ENCODE data around the gene TMEM125. TPM values are rescaled to one million over a fixed set of nuclear protein-coding genes. Genes with fewer than 3 reads are reported as not detected.

The TMEM125 gene
- total RNA-seq, 1 experiment from 2014 or later: not detected

DNA sequence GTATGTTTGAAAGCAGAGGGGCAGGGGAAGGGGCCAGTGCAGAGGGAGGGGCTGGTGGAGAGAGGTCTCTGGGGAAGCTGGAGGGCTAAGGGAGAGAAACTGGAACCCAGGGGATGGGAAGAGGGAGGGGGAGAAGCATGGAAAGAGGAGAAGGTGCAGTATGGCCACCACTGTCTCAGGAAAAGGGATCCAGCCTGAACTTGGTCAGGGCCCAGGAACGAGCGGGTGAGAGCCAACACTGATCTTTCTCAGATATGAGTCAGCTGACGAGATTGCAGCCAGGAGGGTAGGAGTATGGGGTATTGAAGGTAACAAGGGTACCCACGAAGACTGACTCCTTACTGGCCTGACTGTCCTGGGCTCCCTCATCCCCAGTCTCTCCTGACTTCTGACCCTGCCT, 49.0 kb downstream of the TMEM125 start:
- ChIA-PET POLR2A (no interaction called here), CTCF (no interaction called here)
- Histone ChIP-seq H3K36me3 (ENCODE audit: control insufficient read depth, insufficient read depth, low read length) (no peaks in the 10 kb centered on the region), H3K4me1 (ENCODE audit: control insufficient read depth, insufficient read depth, low read length) (no peaks in the 10 kb centered on the region), H3K27me3 (ENCODE audit: control insufficient read depth, insufficient read depth, low read length) (no peaks in the 10 kb centered on the region), H3K4me3 (ENCODE audit: low read depth in 2 of 2, low read length in 2 of 2) (no peak overlapping the region), H3K9me3 (ENCODE audit: control insufficient read depth, insufficient read depth, low read depth, low read length) (no peaks in the 10 kb centered on the region), H3K27ac (ENCODE audit: low read length) (no peak overlapping the region)
- no peak for DNase-seq (ENCODE audit: low read depth, low spot score)
- no TSS peak for BruUV-seq (replicated peaks)
- in situ Hi-C loops (cut with HindIII; ENCODE audit: low pct_unique_long_range_greater_than_20kb, low sequenced_read_pairs): no loop called here
- peak; percentile 56 for ATAC-seq
- intact Hi-C loops (cut with micrococcal nuclease; ENCODE audit: unreplicated experiment): no loop called here
- no peak for TF ChIP-seq POLR2AphosphoS5 (IDR thresholded peaks at IDR 0.05; ENCODE audit: low read depth, low read length)
- TF ChIP-seq, protein P1, sequence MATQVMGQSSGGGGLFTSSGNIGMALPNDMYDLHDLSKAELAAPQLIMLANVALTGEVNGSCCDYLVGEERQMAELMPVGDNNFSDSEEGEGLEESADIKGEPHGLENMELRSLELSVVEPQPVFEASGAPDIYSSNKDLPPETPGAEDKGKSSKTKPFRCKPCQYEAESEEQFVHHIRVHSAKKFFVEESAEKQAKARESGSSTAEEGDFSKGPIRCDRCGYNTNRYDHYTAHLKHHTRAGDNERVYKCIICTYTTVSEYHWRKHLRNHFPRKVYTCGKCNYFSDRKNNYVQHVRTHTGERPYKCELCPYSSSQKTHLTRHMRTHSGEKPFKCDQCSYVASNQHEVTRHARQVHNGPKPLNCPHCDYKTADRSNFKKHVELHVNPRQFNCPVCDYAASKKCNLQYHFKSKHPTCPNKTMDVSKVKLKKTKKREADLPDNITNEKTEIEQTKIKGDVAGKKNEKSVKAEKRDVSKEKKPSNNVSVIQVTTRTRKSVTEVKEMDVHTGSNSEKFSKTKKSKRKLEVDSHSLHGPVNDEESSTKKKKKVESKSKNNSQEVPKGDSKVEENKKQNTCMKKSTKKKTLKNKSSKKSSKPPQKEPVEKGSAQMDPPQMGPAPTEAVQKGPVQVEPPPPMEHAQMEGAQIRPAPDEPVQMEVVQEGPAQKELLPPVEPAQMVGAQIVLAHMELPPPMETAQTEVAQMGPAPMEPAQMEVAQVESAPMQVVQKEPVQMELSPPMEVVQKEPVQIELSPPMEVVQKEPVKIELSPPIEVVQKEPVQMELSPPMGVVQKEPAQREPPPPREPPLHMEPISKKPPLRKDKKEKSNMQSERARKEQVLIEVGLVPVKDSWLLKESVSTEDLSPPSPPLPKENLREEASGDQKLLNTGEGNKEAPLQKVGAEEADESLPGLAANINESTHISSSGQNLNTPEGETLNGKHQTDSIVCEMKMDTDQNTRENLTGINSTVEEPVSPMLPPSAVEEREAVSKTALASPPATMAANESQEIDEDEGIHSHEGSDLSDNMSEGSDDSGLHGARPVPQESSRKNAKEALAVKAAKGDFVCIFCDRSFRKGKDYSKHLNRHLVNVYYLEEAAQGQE (IDR thresholded peaks at IDR 0.05; ENCODE audit: insufficient read depth in 1 of 2, low read depth in 2 of 2, low read length in 1 of 2): no peak
- TF ChIP-seq SIN3A (IDR thresholded peaks at IDR 0.05; ENCODE audit: borderline replicate concordance, insufficient read depth, low read depth, low read length): no peak
- TF ChIP-seq, protein P2, sequence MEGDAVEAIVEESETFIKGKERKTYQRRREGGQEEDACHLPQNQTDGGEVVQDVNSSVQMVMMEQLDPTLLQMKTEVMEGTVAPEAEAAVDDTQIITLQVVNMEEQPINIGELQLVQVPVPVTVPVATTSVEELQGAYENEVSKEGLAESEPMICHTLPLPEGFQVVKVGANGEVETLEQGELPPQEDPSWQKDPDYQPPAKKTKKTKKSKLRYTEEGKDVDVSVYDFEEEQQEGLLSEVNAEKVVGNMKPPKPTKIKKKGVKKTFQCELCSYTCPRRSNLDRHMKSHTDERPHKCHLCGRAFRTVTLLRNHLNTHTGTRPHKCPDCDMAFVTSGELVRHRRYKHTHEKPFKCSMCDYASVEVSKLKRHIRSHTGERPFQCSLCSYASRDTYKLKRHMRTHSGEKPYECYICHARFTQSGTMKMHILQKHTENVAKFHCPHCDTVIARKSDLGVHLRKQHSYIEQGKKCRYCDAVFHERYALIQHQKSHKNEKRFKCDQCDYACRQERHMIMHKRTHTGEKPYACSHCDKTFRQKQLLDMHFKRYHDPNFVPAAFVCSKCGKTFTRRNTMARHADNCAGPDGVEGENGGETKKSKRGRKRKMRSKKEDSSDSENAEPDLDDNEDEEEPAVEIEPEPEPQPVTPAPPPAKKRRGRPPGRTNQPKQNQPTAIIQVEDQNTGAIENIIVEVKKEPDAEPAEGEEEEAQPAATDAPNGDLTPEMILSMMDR (IDR thresholded peaks at IDR 0.05): no peak
- no peak for TF ChIP-seq TCF7L2 (IDR thresholded peaks at IDR 0.05; ENCODE audit: low read depth, low read length)

DNA sequence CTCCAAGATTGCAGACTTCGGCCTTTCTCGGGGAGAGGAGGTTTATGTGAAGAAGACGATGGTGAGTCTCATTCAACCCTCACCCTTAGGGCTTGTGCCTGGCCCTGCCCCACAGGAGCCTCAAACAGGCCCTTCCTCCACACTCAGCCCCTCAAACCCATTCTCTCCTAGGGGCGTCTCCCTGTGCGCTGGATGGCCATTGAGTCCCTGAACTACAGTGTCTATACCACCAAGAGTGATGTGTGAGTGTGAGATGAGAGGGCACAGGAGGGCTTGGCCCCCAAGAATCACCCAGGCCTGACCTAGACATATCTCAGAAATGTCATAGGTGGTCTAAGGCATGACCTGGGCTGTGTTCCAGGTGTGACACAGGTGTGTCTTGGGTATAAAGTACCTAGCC, 49.5 kb downstream of the TMEM125 start:
- Histone ChIP-seq H3K27ac (ENCODE audit: low read length) (no peak overlapping the region), H3K4me1 (ENCODE audit: control insufficient read depth, insufficient read depth, low read length) (no peaks in the 10 kb centered on the region), H3K36me3 (ENCODE audit: control insufficient read depth, insufficient read depth, low read length) (no peaks in the 10 kb centered on the region), H3K27me3 (ENCODE audit: control insufficient read depth, insufficient read depth, low read length) (no peaks in the 10 kb centered on the region), H3K4me3 (ENCODE audit: low read depth in 2 of 2, low read length in 2 of 2) (no peak overlapping the region), H3K9me3 (ENCODE audit: control insufficient read depth, insufficient read depth, low read depth, low read length) (no peaks in the 10 kb centered on the region)
- TF ChIP-seq POLR2AphosphoS5 (IDR thresholded peaks at IDR 0.05; ENCODE audit: low read depth, low read length) (no peak), SIN3A (IDR thresholded peaks at IDR 0.05; ENCODE audit: borderline replicate concordance, insufficient read depth, low read depth, low read length) (no peak), TCF7L2 (IDR thresholded peaks at IDR 0.05; ENCODE audit: low read depth, low read length) (no peak)
- TF ChIP-seq, protein P1 (IDR thresholded peaks at IDR 0.05; ENCODE audit: insufficient read depth in 1 of 2, low read depth in 2 of 2, low read length in 1 of 2): no peak
- TF ChIP-seq, protein P2 (IDR thresholded peaks at IDR 0.05): no peak
- no peak for ATAC-seq
- intact Hi-C loops (cut with micrococcal nuclease; ENCODE audit: unreplicated experiment) (no loop called here), in situ Hi-C loops (cut with HindIII; ENCODE audit: low pct_unique_long_range_greater_than_20kb, low sequenced_read_pairs) (no loop called here)
- BruUV-seq (replicated peaks): no TSS peak
- POLR2A ChIA-PET: no interaction called here
- CTCF ChIA-PET: no interaction called here
- DNase-seq (ENCODE audit: low read depth, low spot score): no peak
